Right ventricle myocardium inferior (tissue), 1 donor: ENCODE results near the gene SPATA6L. TPM values are rescaled to one million over a fixed set of nuclear protein-coding genes. Genes with fewer than 3 reads are reported as not detected.
A peak's percentile ranks its signal among the peaks of the same experiment; 100 is the strongest.

Experiments
- ATAC-seq: fragments of 200-7000 bp; cut with Tn5 transposase; one replicate; pipeline ENCODE4 v1.9.1; 2020; ENCODE audit warnings: mild to moderate bottlenecking, moderate library complexity
- DNase-seq: peaks from one replicate; pipeline ENCODE4 v3.0.0; 2021; ENCODE audit errors: missing footprints
- intact Hi-C: fragments of 100-400 bp; cut with DNase I; formaldehyde crosslinking; loops from one replicate; pipeline ENCODE4 v1.11.0; 2022
- total RNA-seq: library from RNA; stranded (reverse); fragmentation: NEBNext Ultra II Directional; extraction: Animal tissue kit (Norgen Biotek cat#: 25700); gene quantifications from one replicate; pipeline ENCODE4 v1.2.1, GENCODE V29; 2021
- donor health status: DM: no; HTN: yes; CAD: no; lungs with severe emphysema.

Gene SPATA6L
- total RNA-seq, 1 donor from 2014 or later = 0.38 TPM

GRCh38 chr9:4574657-4575243 is 91.5 kb downstream of the SPATA6L start:
- no peak for ATAC-seq
- DNase-seq = no peak
- intact Hi-C loops = no loop called here

GRCh38 chr9:4573634-4574389 is 92.5 kb downstream of the SPATA6L start:
- DNase-seq (no peak), ATAC-seq (no peak)
- intact Hi-C loops = no loop called here

DNA sequence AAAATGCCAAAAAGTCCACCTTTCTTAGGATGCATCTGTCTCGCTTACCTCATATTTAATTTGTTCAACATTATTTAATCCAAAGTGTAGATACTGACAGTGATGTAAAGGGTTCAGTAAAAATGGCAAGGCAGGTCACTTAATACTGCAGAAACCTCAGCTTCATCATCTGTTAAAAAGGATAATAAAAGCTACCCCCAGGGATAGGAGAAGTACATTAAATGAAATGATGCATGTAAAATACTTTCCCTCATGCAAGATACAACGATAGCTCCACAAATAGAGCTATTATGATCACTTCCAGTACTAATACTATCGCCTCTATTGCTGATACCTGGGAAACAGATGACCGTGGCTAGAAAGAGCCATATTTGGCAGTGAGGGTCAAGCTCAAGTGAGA is 93.1 kb downstream of the SPATA6L start:
- DNase-seq (no peak), ATAC-seq (no peak)
- intact Hi-C loops = no loop called here

GRCh38 chr9:4572184-4572826 is 94.0 kb downstream of the SPATA6L start:
- no peak for DNase-seq
- no peak for ATAC-seq
- intact Hi-C loops = no loop called here

DNA sequence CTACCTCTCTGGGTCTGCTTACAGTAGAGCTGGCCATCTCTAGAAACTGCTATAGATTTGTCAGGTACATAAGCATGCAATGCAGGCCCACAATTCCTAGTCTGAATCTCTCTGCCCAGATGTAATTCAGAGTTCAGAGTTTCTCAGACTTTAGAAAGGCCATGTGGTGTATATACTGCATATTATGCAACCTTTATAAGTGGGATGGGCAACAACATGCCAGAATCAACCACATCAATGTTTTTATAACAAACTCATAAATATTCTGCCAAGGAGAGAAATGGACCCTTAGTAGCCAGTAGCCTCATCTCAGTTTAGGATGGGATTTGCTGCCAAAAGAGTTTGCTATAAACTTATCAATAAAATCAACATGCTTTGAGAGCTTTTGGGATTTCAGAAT is 97.2 kb downstream of the SPATA6L start:
- DNase-seq (no peak), ATAC-seq (no peak)
- intact Hi-C loops = no loop called here

DNA sequence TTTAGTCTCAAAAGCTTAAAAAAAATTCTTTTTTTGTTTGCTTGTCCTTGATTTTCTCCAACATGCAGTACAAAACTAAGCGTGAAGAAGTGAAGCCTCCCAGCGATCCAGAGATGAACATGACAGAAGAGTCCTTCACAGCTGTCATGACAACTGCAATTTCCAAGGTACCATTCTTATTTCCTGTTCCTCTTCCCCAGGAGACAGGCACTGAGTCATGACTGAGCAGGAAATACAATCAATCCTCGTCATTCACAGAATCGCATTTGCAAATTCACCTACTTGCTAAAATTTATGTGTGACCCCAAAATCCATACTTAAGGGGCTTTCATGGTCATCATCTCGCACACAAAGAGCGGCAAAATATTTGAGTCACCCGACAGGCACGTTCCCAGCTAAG is 98.7 kb downstream of the SPATA6L start:
- DNase-seq = no peak
- ATAC-seq = no peak
- intact Hi-C loops = no loop called here

GRCh38 chr9:4566806-4567205 is 99.5 kb downstream of the SPATA6L start:
- intact Hi-C loops = no loop called here
- no peak for DNase-seq

GRCh38 chr9:4563105-4563504 is 103.2 kb downstream of the SPATA6L start:
- no peak for ATAC-seq
- intact Hi-C loops = no loop called here
- DNase-seq = no peak

More at GRCh38 chr9:4566806-4567205, 99.5 kb downstream of the SPATA6L start:
- ATAC-seq = no peak

- ATAC-seq = no peak
- no peak for DNase-seq
- intact Hi-C loops = no loop called here
These were observed 106.8 kb downstream of the SPATA6L start for GRCh38 chr9:4559261-4560182.

- ATAC-seq = peak; percentile 82
- intact Hi-C loops = no loop called here
- DNase-seq = no peak
These were observed 107.8 kb downstream of the SPATA6L start for GRCh38 chr9:4558371-4558998.

GRCh38 chr9:4555236-4555635 is 111.0 kb downstream of the SPATA6L start:
- ATAC-seq (no peak), DNase-seq (no peak)
- intact Hi-C loops = no loop called here

GRCh38 chr9:4553951-4554381 is 112.3 kb downstream of the SPATA6L start:
- intact Hi-C loops = no loop called here
- no peak for DNase-seq
- no peak for ATAC-seq

GRCh38 chr9:4550777-4551484 is 115.3 kb downstream of the SPATA6L start:
- no peak for DNase-seq
- intact Hi-C loops = no loop called here
- ATAC-seq = no peak

GRCh38 chr9:4549751-4550295 is 116.5 kb downstream of the SPATA6L start:
- ATAC-seq (peak; percentile 34), DNase-seq (no peak)
- intact Hi-C loops = loop anchor here (2.0 kb wide), 1 partner anchor 59 kb away; the partner anchor contains the start of gene SLC1A1

DNA sequence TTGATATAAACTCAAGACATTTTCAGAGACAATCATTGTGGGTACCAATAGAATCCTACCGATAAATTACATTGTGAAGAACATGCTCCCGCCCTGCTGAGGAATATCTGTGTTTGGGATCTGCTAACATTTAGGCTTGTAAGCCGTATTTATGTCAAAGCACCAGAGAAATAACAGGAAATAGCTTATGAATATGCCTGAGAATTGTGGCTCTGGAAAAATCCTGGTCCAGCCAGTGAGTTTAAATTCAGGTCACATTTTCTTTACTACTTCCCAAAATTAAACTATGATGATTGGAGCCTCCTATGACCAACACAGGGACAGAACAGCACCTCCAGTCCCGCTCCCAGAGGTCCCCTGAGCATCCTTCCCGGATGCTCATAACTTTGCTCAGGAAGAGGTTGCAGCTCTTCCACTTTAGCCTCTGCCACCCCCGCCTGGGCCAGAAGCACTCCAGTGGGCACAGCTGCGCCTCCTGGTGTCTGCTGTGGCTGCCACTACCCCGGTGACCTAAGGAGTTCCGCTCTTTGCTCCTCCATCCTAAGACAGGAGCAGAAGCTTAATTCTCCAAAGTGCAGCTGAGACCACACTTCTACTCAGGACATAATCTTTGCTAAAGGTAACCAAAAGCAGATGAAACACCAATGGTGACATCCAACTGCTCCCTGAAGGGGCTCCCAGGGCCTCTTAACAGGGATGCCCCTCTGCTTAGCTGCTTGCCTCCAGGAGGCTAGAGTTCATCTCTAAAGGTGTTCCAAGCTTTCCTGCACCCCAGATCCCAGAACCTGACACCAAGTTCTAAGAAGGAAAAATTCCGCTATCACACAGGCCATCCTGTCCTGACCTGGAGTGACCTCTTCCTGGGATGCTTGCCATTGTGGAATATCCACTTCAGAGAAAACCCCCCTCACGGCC is 117.2 kb downstream of the SPATA6L start:
- peak; percentile 10 for ATAC-seq
- intact Hi-C loops = loop anchor here (2.0 kb wide), 1 partner anchor 58 kb away; the partner anchor contains the start of gene SLC1A1
- DNase-seq = no peak
